Measurements from ENCODE around the gene WNT5B. TPM values are rescaled to one million over a fixed set of nuclear protein-coding genes. Genes with fewer than 3 reads are reported as not detected.

The WNT5B gene
- total and polyA plus RNA-seq, 5 donors from 2014 or later = not detected

DNA sequence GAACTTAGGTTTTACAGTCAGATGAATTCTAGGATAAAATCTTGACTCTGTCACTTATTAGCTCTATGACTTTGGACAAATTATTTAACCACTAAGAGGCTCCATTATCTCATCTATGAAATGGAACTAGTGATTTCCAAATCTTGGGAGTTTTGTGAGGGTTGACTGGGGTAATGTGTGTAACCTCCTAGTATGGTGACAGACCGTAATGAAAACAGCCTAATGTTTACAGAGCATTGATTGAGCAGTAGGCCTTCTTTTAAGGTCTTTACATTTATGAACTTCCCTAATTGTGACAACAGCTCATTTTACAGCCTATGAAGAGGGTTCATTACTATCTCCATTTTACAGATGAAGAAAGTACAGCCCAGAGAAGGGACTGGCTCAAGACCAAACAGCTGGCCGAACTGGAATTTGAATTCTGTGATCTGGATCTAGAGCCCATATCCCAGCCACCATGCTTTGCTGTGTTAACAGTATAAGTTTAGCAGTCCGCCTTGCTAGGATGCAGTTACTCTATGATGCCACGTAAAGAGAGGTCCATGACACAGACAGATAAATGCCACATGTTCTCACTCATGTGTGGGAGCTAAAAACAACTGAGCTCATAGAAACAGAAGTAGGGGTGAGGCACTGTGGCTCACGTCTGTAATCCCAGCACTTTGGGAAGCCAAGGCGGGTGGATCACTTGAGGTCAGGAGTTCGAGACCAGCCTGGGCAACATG is 25.6 kb upstream of the WNT5B start:
- Mint-ChIP-seq H3K36me3 (no peaks in the 10 kb centered on the region), H3K4me1 (peaks cover 16 to 40% (median 18%) of the 10 kb centered on the region in 4 donors), H3K4me3 (peak overlapping the region; percentile 57 to 96 (median 74)), H3K27ac (peak overlapping the region; percentile 29 to 98 (median 97)), H3K9me3 (peaks cover 0 to 4% (median 0%) of the 10 kb centered on the region in 7 donors), H3K27me3 (peaks cover 9% of the 10 kb centered on the region)
- Histone ChIP-seq H3K36me3 (ENCODE audit: control insufficient read depth, insufficient read depth, low read length) (no peaks in the 10 kb centered on the region), H3K27ac (ENCODE audit: insufficient read depth, low read length, poor library complexity, severe bottlenecking) (no peak overlapping the region), H3K27me3 (ENCODE audit: control insufficient read depth, insufficient read depth, low read length) (no peaks in the 10 kb centered on the region), H3K4me3 (ENCODE audit: low read depth, low read length) (no peak overlapping the region), H3K4me1 (ENCODE audit: control insufficient read depth, insufficient read depth, low read length, poor library complexity, severe bottlenecking) (peaks cover 23% of the 10 kb centered on the region), H3K9me3 (ENCODE audit: control insufficient read depth in 2 of 2, low read length in 2 of 2) (no peaks in the 10 kb centered on the region)
- no peak for DNase-seq
- ATAC-seq (ENCODE audit: low read depth in 2 of 2) = no peak

DNA sequence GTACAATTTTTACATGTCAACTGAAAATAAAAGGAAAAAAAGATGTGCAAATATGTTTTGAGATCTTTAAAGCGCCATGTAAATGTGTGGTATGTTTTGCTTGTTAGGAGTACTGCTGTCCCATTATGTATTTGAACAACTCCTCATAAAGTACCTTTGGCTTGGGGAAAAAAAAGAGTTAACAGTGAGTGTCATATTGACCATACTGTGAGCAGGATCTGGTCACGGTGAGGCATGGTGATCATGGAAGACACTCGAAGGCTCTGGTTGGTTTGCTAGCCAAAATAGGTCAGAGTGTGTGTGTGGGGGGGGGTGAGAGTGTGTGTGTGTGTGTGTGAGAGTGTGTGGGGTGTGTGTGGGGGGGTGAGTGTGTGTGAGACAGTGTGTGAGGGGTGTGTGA is 24.6 kb upstream of the WNT5B start:
- Histone ChIP-seq H3K4me1 (ENCODE audit: control insufficient read depth, insufficient read depth, low read length, poor library complexity, severe bottlenecking) (peaks cover 23% of the 10 kb centered on the region), H3K36me3 (ENCODE audit: control insufficient read depth, insufficient read depth, low read length) (no peaks in the 10 kb centered on the region), H3K27ac (ENCODE audit: insufficient read depth, low read length, poor library complexity, severe bottlenecking) (no peak overlapping the region), H3K4me3 (ENCODE audit: low read depth, low read length) (no peak overlapping the region), H3K9me3 (ENCODE audit: control insufficient read depth in 2 of 2, low read length in 2 of 2) (no peaks in the 10 kb centered on the region), H3K27me3 (ENCODE audit: control insufficient read depth, insufficient read depth, low read length) (no peaks in the 10 kb centered on the region)
- Mint-ChIP-seq H3K4me1 (peaks cover 16 to 40% (median 18%) of the 10 kb centered on the region in 4 donors), H3K27ac (no peak overlapping the region), H3K4me3 (peak overlapping the region; percentile 23 to 59 (median 50)), H3K9me3 (peaks cover 0 to 4% (median 0%) of the 10 kb centered on the region in 7 donors), H3K36me3 (no peaks in the 10 kb centered on the region), H3K27me3 (peaks cover 12% of the 10 kb centered on the region)
- ATAC-seq (ENCODE audit: low read depth in 2 of 2) (no peak), DNase-seq (no peak)

DNA sequence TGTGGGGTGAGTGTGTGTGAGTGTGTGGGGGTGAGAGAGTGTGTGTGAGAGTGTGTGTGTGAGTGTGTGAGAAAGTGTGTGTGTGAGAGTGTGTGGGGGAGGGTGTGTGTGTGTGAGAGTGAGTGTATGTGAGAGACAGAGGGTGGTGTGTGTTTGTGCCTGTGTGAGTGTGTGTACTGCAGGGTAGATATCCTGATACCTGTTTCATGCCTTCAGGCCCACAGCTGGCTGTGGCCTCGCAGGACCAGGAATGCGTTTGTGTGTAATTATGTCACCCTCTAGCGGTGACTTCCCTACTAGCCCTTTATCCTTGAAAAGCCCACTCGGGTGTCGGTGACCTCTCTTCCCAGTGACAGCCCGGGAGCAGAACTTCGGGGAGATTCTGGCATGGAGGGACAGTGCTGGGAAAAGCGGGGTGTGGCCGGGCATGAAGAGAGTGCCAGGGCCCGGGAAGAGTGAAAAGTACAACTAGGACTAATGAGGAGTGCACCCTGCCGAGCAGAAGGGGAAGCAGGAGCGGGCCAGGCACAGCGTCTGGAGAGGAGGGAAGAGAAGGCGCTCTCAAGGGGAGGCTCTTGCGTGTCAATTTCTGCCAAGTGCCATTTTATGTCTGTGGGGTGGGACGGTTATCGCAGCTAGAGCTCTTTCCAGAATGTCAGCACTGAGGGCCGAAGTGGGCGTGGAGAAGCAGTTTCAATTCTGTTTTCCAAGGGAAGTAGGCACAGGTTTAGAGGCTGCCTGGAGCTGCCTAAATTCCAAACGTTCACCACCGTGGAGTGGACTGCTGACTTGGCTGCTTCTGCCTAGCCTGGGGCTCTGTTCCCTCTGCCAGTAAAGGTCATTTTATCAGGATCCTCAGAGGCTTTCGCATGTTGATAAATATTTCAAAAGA is 23.7 kb upstream of the WNT5B start:
- peaks cover 12% of the 10 kb centered on the region for H3K27me3 Mint-ChIP-seq
- Histone ChIP-seq H3K9me3 (ENCODE audit: control insufficient read depth in 2 of 2, low read length in 2 of 2) (no peaks in the 10 kb centered on the region), H3K4me1 (ENCODE audit: control insufficient read depth, insufficient read depth, low read length, poor library complexity, severe bottlenecking) (peaks cover 23% of the 10 kb centered on the region), H3K4me3 (ENCODE audit: low read depth, low read length) (peak overlapping the region; percentile 51), H3K27me3 (ENCODE audit: control insufficient read depth, insufficient read depth, low read length) (no peaks in the 10 kb centered on the region), H3K27ac (ENCODE audit: insufficient read depth, low read length, poor library complexity, severe bottlenecking) (no peak overlapping the region), H3K36me3 (ENCODE audit: control insufficient read depth, insufficient read depth, low read length) (no peaks in the 10 kb centered on the region)
- ATAC-seq (ENCODE audit: low read depth in 2 of 2) (peak; percentile 70 to 71), DNase-seq (peak; percentile 40 to 82 (median 72))
- H3K27ac Mint-ChIP-seq = peak overlapping the region; percentile 44 to 85 (median 83)
- no peaks in the 10 kb centered on the region for H3K36me3 Mint-ChIP-seq
- peaks cover 16 to 40% (median 18%) of the 10 kb centered on the region in 4 donors for H3K4me1 Mint-ChIP-seq
- H3K9me3 Mint-ChIP-seq = peaks cover 0 to 4% (median 0%) of the 10 kb centered on the region in 7 donors
- H3K4me3 Mint-ChIP-seq = peak overlapping the region; percentile 49 to 91 (median 76)

DNA sequence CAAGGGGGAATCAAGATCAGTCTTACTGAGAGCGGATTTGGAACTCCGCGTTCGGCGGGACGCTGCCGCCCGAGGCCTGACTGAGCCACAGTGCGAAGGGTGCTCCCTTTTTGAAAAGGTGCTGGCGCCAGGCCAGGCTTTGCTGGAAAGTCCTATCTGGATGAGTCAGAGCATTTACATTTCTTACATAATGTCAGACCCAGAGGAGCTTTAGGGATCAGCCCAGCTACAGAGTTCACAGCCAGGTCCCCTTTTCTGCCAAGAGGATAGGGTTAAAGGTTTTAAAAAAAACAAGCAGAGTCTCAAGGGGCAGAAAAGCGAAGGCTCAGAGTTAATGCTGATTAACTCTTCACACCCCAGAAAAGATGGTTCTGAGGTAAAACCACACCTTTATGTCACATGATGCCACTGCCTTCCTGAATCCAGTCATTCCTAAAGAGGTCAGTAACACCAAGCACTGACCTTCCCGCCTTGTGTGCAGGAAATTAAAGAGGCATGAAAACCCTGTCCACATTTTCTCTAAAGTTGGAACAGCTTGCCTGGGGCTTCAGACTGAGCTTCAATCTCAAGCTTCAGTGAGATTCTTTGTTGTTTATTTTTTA is 22.9 kb upstream of the WNT5B start:
- peaks cover 12 to 35% (median 16%) of the 10 kb centered on the region in 4 donors for H3K4me1 Mint-ChIP-seq
- peak in 1 of 3 donors; percentile 27 for DNase-seq
- peak overlapping the region in 2 of 3 donors; percentile 44 to 83 for H3K27ac Mint-ChIP-seq
- H3K4me3 Mint-ChIP-seq = peak overlapping the region in 3 of 4 donors; percentile 49 to 91 (median 80)
- H3K9me3 Mint-ChIP-seq = peaks cover 0 to 4% (median 0%) of the 10 kb centered on the region in 7 donors
- Histone ChIP-seq H3K27me3 (ENCODE audit: control insufficient read depth, insufficient read depth, low read length) (no peaks in the 10 kb centered on the region), H3K4me1 (ENCODE audit: control insufficient read depth, insufficient read depth, low read length, poor library complexity, severe bottlenecking) (peaks cover 21% of the 10 kb centered on the region), H3K27ac (ENCODE audit: insufficient read depth, low read length, poor library complexity, severe bottlenecking) (no peak overlapping the region), H3K4me3 (ENCODE audit: low read depth, low read length) (peak overlapping the region; percentile 51), H3K9me3 (ENCODE audit: control insufficient read depth in 2 of 2, low read length in 2 of 2) (no peaks in the 10 kb centered on the region), H3K36me3 (ENCODE audit: control insufficient read depth, insufficient read depth, low read length) (no peaks in the 10 kb centered on the region)
- no peaks in the 10 kb centered on the region for H3K36me3 Mint-ChIP-seq
- peaks cover 12% of the 10 kb centered on the region for H3K27me3 Mint-ChIP-seq
- ATAC-seq (ENCODE audit: low read depth in 2 of 2) = peak in 1 of 2 donors; percentile 30

DNA sequence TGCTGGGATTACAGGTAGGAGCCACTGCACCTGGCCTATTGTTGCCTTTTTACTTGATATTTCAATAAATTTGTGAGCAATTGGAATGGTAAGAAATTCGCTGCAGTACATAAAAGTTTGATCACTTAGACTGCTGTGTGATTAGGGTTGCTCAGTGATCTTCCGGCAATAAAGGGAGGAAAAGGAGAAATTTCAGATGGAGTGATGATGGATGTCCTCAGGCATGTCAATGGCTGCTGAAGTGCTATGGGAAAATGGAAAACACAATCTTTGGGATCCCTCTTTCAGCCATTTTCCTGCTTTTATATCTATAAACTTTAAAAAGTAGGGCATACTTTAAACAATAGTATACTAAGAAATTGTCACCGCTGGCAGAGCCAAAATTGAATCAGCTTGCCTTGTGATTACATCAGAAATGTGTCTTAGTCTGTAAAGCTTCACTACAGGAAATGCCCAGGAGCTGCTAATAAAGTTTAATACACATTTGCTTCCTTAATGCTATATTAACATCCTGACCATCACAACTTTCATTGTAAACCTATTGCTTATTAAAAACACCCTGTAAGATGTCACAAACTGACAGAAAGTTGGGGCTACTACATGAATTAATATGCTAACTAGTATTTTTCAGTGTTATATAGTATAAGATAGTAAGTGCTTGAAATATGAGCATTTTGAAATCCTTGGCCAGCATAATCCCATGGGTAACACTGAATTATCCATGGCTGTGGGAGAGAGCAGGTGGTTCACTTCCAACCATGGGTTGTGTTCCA is 20.9 kb upstream of the WNT5B start:
- ATAC-seq (ENCODE audit: low read depth in 2 of 2) = no peak
- H3K4me3 Mint-ChIP-seq = no peak overlapping the region
- no peaks in the 10 kb centered on the region for H3K36me3 Mint-ChIP-seq

DNA sequence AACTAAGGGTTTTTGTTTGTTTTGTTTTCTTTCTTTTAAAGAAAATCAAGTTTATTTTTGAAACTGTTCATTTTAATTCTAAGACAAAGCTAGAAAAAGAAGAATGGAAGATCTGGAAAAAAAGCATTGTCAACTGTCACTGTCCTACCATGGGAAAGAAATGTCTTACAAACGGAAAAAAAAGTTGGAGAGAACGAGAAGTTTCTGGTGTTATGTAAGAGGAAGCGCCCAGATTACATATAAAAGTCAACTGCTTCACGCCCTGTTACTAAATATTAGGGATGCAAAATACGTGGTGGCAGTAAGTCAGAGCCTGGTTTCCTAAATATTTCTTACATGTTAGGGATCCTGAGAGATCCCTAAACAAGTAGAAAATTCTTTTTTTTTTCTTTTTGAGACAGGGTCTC is 20.3 kb upstream of the WNT5B start:
- no peak overlapping the region for H3K27ac Mint-ChIP-seq
- Histone ChIP-seq H3K27me3 (ENCODE audit: control insufficient read depth, insufficient read depth, low read length) (no peaks in the 10 kb centered on the region), H3K4me1 (ENCODE audit: control insufficient read depth, insufficient read depth, low read length, poor library complexity, severe bottlenecking) (peaks cover 8% of the 10 kb centered on the region), H3K27ac (ENCODE audit: insufficient read depth, low read length, poor library complexity, severe bottlenecking) (no peak overlapping the region), H3K4me3 (ENCODE audit: low read depth, low read length) (no peak overlapping the region), H3K36me3 (ENCODE audit: control insufficient read depth, insufficient read depth, low read length) (no peaks in the 10 kb centered on the region), H3K9me3 (ENCODE audit: control insufficient read depth in 2 of 2, low read length in 2 of 2) (no peaks in the 10 kb centered on the region)
- H3K4me3 Mint-ChIP-seq = no peak overlapping the region
- H3K27me3 Mint-ChIP-seq = peaks cover 23% of the 10 kb centered on the region
- H3K4me1 Mint-ChIP-seq = peaks cover 5 to 14% (median 9%) of the 10 kb centered on the region in 4 donors
- H3K9me3 Mint-ChIP-seq = no peaks in the 10 kb centered on the region
- H3K36me3 Mint-ChIP-seq = no peaks in the 10 kb centered on the region
- DNase-seq (no peak), ATAC-seq (ENCODE audit: low read depth in 2 of 2) (no peak)

More for the DNA sequence above, 20.9 kb upstream of the WNT5B start:
- no peaks in the 10 kb centered on the region for H3K36me3 ChIP-seq (ENCODE audit: control insufficient read depth, insufficient read depth, low read length)
- peaks cover 8% of the 10 kb centered on the region for H3K4me1 ChIP-seq (ENCODE audit: control insufficient read depth, insufficient read depth, low read length, poor library complexity, severe bottlenecking)
- peaks cover 5 to 16% (median 9%) of the 10 kb centered on the region in 4 donors for H3K4me1 Mint-ChIP-seq
- H3K27ac Mint-ChIP-seq = no peak overlapping the region
- H3K9me3 ChIP-seq (ENCODE audit: control insufficient read depth in 2 of 2, low read length in 2 of 2) = no peaks in the 10 kb centered on the region
- H3K27me3 ChIP-seq (ENCODE audit: control insufficient read depth, insufficient read depth, low read length) = no peaks in the 10 kb centered on the region
- peaks cover 21% of the 10 kb centered on the region for H3K27me3 Mint-ChIP-seq
- DNase-seq = no peak
- H3K4me3 ChIP-seq (ENCODE audit: low read depth, low read length) = no peak overlapping the region
- no peaks in the 10 kb centered on the region for H3K9me3 Mint-ChIP-seq
- no peak overlapping the region for H3K27ac ChIP-seq (ENCODE audit: insufficient read depth, low read length, poor library complexity, severe bottlenecking)
